K562 (cell line): ENCODE data around the gene PM20D1.

Experiments
- EZH2 ChIP-seq: IDR thresholded peaks from 2 replicates; pipeline ENCODE4 v1.6.1; 2012; ENCODE audit warnings: low read depth, mild to moderate bottlenecking, inconsistent platforms, low read length, borderline replicate concordance
- MAFK ChIP-seq: IDR thresholded peaks from 2 replicates; pipeline ENCODE4 v1.6.1; 2011; ENCODE audit warnings: low read length, improper control_type of control experiment
- POLR2A ChIP-seq: fragments of 450-650 bp; conservative IDR thresholded peaks from 2 replicates; pipeline ENCODE4 v1.6.1; 2016
- TCF15 ChIP-seq: fragments of 250-450 bp; sonication (Bioruptor Pico); IDR thresholded peaks from 2 replicates; pipeline ENCODE4 v1.8.0; 2022; ENCODE audit warnings: moderate library complexity, mild to moderate bottlenecking, inconsistent platforms
- ZNF583 ChIP-seq: fragments of 250-450 bp; sonication (Bioruptor Pico); IDR thresholded peaks from 2 replicates; pipeline ENCODE4 v1.4.0; 2020

GRCh38 chr1:205824180-205824579, 25.8 kb downstream of the PM20D1 start:
- TF ChIP-seq EZH2, result no peak
- TF ChIP-seq POLR2A, result no peak
- TF ChIP-seq MAFK, result no peak
- no peak for TF ChIP-seq ZNF583 (CRISPR knock-in tag)
- TF ChIP-seq TCF15 (CRISPR knock-in tag), result no peak
